CD4-positive, alpha-beta T cell treated with Interleukin-6 at 100 ng/mL for 8 hours (primary cell): ENCODE results near the gene CUL5.
"Not testable (repeated sequence)": the region's sequence is repeated elsewhere in the genome, so short reads cannot be mapped to it uniquely, and the experiment has no call there.

Experiments used
- DNase-seq: peaks from one replicate; pipeline ENCODE4 v3.0.0-alpha.2; 2020; ENCODE audit warnings: mixed read lengths, low spot score

The CUL5 gene

GRCh38 chr11:108019870-108020540 lies 11.3 kb downstream of the CUL5 start:
- DNase-seq, result no peak

GRCh38 chr11:108025387-108026080 lies 16.8 kb downstream of the CUL5 start:
- no peak for DNase-seq

GRCh38 chr11:108027057-108027456 lies 18.4 kb downstream of the CUL5 start:
- no peak for DNase-seq

- not testable (repeated sequence) for DNase-seq
These were observed 20.2 kb downstream of the CUL5 start for GRCh38 chr11:108028822-108029441.

GRCh38 chr11:108031604-108032003 lies 22.9 kb downstream of the CUL5 start:
- not testable (repeated sequence) for DNase-seq

GRCh38 chr11:108032800-108033199 lies 24.1 kb downstream of the CUL5 start:
- DNase-seq, result no peak

GRCh38 chr11:108034034-108034433 lies 25.3 kb downstream of the CUL5 start:
- no peak for DNase-seq

GRCh38 chr11:108034952-108035351 lies 26.3 kb downstream of the CUL5 start:
- DNase-seq, result no peak

GRCh38 chr11:108035690-108036089 lies 27.0 kb downstream of the CUL5 start:
- no peak for DNase-seq

GRCh38 chr11:108037211-108037610 lies 28.5 kb downstream of the CUL5 start:
- no peak for DNase-seq

- DNase-seq, result no peak
These were observed 28.9 kb downstream of the CUL5 start for GRCh38 chr11:108037636-108038035.

- no peak for DNase-seq
These were observed 39.6 kb downstream of the CUL5 start for GRCh38 chr11:108048269-108048668.

GRCh38 chr11:108062336-108062735 lies 53.6 kb downstream of the CUL5 start:
- no peak for DNase-seq

- no peak for DNase-seq
These were observed 54.7 kb downstream of the CUL5 start for GRCh38 chr11:108063410-108063809.

- DNase-seq, result peak; percentile 9
These were observed 61.2 kb downstream of the CUL5 start for GRCh38 chr11:108069947-108070346.

GRCh38 chr11:108084811-108085210 lies 76.1 kb downstream of the CUL5 start:
- DNase-seq, result no peak

- DNase-seq, result no peak
These were observed 77.0 kb downstream of the CUL5 start for GRCh38 chr11:108085672-108086071.

GRCh38 chr11:108092134-108092533 lies 83.4 kb downstream of the CUL5 start:
- no peak for DNase-seq

- DNase-seq, result no peak
These were observed 84.6 kb downstream of the CUL5 start for GRCh38 chr11:108093128-108093904.

GRCh38 chr11:108097179-108097578 lies 88.5 kb downstream of the CUL5 start:
- DNase-seq, result no peak

GRCh38 chr11:108101090-108101775 lies 92.5 kb downstream of the CUL5 start:
- no peak for DNase-seq

- DNase-seq, result no peak
These were observed 102.4 kb downstream of the CUL5 start for GRCh38 chr11:108111126-108111525.
